IPS-NIHi7 (cell line): ENCODE data around the gene USP17L24.
"Not testable (repeated sequence)": the region's sequence is repeated elsewhere in the genome, so short reads cannot be mapped to it uniquely, and the experiment has no call there.

ENCODE experiments used
- DNase-seq: peaks from one replicate; pipeline ENCODE4 v3.0.0; 2012; ENCODE audit warnings: mixed read lengths; ENCODE audit errors: extremely low spot score

The USP17L24 gene, protein sequence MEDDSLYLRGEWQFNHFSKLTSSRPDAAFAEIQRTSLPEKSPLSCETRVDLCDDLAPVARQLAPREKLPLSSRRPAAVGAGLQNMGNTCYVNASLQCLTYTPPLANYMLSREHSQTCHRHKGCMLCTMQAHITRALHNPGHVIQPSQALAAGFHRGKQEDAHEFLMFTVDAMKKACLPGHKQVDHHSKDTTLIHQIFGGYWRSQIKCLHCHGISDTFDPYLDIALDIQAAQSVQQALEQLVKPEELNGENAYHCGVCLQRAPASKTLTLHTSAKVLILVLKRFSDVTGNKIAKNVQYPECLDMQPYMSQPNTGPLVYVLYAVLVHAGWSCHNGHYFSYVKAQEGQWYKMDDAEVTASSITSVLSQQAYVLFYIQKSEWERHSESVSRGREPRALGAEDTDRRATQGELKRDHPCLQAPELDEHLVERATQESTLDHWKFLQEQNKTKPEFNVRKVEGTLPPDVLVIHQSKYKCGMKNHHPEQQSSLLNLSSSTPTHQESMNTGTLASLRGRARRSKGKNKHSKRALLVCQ

DNA sequence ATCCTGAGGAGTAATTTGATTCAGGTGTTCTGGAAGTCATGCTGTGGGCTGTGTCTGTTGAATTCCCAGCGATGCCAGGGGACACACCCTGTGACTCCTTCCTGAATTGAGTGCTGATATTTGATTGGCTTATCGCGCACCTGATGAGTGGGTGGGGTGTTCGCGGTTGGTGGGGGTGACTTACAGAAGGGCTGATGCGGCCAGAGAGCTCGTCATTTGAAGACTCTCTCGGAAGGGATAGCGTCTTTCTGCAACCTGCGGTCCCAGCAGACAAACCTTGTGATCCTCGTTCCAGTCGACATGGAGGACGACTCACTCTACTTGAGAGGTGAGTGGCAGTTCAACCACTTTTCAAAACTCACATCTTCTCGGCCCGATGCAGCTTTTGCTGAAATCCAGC, at the start of gene USP17L24:
Gene USP17L24 (plus strand): TSS at position 301 of the 400 bp plus-strand sequence. CDS start 0 bp downstream, at position 301.
- DNase-seq, result not testable (repeated sequence)

DNA sequence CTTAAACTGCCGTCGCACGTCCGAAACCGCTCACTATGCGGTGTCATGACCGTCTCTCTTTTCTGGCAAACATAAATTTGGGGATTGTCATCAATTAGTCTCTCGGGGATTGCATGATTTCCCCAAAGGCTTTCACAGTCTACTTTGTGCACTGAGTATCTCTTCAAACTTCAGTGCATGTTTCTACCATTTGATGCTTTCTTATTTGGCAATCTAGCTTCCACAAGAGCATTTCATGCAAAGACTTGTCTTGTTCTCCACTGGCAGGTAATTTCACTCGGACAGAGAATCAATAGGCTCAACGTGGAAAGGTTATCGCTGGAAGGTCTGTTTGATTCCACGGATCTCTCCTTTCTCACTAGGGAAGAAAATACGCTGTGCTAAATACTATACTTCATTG, 774 bp upstream of the USP17L24 start:
- DNase-seq, result not testable (repeated sequence)

DNA sequence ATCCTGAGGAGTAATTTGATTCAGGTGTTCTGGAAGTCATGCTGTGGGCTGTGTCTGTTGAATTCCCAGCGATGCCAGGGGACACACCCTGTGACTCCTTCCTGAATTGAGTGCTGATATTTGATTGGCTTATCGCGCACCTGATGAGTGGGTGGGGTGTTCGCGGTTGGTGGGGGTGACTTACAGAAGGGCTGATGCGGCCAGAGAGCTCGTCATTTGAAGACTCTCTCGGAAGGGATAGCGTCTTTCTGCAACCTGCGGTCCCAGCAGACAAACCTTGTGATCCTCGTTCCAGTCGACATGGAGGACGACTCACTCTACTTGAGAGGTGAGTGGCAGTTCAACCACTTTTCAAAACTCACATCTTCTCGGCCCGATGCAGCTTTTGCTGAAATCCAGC, 4.6 kb downstream of the USP17L24 start, which contains the start of gene USP17L25:
Gene USP17L25 (plus strand): TSS at position 301 of the 400 bp plus-strand sequence. CDS start 0 bp downstream, at position 301.
- not testable (repeated sequence) for DNase-seq

DNA sequence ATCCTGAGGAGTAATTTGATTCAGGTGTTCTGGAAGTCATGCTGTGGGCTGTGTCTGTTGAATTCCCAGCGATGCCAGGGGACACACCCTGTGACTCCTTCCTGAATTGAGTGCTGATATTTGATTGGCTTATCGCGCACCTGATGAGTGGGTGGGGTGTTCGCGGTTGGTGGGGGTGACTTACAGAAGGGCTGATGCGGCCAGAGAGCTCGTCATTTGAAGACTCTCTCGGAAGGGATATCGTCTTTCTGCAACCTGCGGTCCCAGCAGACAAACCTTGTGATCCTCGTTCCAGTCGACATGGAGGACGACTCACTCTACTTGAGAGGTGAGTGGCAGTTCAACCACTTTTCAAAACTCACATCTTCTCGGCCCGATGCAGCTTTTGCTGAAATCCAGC, 9.4 kb downstream of the USP17L24 start, which contains the start of gene USP17L26:
Gene USP17L26 (plus strand): TSS at position 301 of the 400 bp plus-strand sequence. CDS start 0 bp downstream, at position 301.
- DNase-seq, result not testable (repeated sequence)

DNA sequence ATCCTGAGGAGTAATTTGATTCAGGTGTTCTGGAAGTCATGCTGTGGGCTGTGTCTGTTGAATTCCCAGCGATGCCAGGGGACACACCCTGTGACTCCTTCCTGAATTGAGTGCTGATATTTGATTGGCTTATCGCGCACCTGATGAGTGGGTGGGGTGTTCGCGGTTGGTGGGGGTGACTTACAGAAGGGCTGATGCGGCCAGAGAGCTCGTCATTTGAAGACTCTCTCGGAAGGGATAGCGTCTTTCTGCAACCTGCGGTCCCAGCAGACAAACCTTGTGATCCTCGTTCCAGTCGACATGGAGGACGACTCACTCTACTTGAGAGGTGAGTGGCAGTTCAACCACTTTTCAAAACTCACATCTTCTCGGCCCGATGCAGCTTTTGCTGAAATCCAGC, 14.1 kb downstream of the USP17L24 start, which contains the start of gene USP17L5:
Gene USP17L5 (plus strand): TSS at position 301 of the 400 bp plus-strand sequence. CDS start 0 bp downstream, at position 301.
- DNase-seq, result not testable (repeated sequence)

DNA sequence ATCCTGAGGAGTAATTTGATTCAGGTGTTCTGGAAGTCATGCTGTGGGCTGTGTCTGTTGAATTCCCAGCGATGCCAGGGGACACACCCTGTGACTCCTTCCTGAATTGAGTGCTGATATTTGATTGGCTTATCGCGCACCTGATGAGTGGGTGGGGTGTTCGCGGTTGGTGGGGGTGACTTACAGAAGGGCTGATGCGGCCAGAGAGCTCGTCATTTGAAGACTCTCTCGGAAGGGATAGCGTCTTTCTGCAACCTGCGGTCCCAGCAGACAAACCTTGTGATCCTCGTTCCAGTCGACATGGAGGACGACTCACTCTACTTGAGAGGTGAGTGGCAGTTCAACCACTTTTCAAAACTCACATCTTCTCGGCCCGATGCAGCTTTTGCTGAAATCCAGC, 18.9 kb downstream of the USP17L24 start, which contains the start of gene USP17L27:
Gene USP17L27 (plus strand): TSS at position 301 of the 400 bp plus-strand sequence. CDS start 0 bp downstream, at position 301.
- DNase-seq, result not testable (repeated sequence)

DNA sequence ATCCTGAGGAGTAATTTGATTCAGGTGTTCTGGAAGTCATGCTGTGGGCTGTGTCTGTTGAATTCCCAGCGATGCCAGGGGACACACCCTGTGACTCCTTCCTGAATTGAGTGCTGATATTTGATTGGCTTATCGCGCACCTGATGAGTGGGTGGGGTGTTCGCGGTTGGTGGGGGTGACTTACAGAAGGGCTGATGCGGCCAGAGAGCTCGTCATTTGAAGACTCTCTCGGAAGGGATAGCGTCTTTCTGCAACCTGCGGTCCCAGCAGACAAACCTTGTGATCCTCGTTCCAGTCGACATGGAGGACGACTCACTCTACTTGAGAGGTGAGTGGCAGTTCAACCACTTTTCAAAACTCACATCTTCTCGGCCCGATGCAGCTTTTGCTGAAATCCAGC, 23.6 kb downstream of the USP17L24 start, which contains the start of gene USP17L28:
Gene USP17L28 (plus strand): TSS at position 301 of the 400 bp plus-strand sequence. CDS start 0 bp downstream, at position 301.
- not testable (repeated sequence) for DNase-seq

DNA sequence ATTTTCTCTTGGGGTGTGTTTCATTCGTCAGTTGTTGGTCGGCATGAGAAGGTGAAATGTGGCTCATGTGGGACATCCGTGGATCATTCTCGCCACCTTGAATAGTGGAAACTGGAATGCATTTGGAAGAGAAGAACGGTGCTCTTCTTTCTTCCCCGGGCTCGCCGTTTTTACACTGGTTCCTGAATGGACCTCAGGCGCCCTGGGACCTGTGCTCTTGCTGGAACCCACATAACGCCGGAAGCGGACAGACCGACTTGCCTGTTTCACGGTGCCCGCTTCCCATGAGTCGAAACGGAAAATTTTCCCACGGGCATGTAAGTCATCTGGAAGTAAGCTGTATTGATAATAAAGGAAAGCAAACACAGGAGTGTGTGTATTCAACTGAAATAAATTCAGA, 25.9 kb downstream of the USP17L24 start:
- not testable (repeated sequence) for DNase-seq

DNA sequence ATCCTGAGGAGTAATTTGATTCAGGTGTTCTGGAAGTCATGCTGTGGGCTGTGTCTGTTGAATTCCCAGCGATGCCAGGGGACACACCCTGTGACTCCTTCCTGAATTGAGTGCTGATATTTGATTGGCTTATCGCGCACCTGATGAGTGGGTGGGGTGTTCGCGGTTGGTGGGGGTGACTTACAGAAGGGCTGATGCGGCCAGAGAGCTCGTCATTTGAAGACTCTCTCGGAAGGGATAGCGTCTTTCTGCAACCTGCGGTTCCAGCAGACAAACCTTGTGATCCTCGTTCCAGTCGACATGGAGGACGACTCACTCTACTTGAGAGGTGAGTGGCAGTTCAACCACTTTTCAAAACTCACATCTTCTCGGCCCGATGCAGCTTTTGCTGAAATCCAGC, 28.4 kb downstream of the USP17L24 start, which contains the start of gene USP17L29:
Gene USP17L29 (plus strand): TSS at position 301 of the 400 bp plus-strand sequence. CDS start 0 bp downstream, at position 301.
- not testable (repeated sequence) for DNase-seq

DNA sequence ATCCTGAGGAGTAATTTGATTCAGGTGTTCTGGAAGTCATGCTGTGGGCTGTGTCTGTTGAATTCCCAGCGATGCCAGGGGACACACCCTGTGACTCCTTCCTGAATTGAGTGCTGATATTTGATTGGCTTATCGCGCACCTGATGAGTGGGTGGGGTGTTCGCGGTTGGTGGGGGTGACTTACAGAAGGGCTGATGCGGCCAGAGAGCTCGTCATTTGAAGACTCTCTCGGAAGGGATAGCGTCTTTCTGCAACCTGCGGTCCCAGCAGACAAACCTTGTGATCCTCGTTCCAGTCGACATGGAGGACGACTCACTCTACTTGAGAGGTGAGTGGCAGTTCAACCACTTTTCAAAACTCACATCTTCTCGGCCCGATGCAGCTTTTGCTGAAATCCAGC, 37.9 kb downstream of the USP17L24 start, which contains the start of gene USP17L30:
Gene USP17L30 (plus strand): TSS at position 301 of the 400 bp plus-strand sequence. CDS start 0 bp downstream, at position 301.
- DNase-seq, result not testable (repeated sequence)
